ENCODE measurements around the gene PDE3A. TPM values are rescaled to one million over a fixed set of nuclear protein-coding genes. Genes with fewer than 3 reads are reported as not detected.

PDE3A gene
- total and polyA plus RNA-seq, 7 donors = 0.53 to 4.1 (median 2.1) TPM

GRCh38 chr12:20625531-20625930 is 257.2 kb downstream of the PDE3A start:
- ATAC-seq = no peak
- TF ChIP-seq CTCF (IDR thresholded peaks at IDR 0.05) = no peak
- no peaks in the 10 kb centered on the region for H3K27me3 ChIP-seq (ENCODE audit: insufficient read depth in 3 of 3, low read length in 2 of 3)
- DNase-seq = no peak
- H3K4me3 ChIP-seq = no peak overlapping the region
- H3K36me3 ChIP-seq (ENCODE audit: insufficient read depth in 1 of 2, low read depth in 1 of 2) = no peaks in the 10 kb centered on the region
- 75 to 86% (median 78%) methylated on average over 2 of the region's 2 CpGs for WGBS, 3 donors
- no peak overlapping the region for H3K27ac ChIP-seq
- intact Hi-C loops (cut with DNase I) = no loop called here
- H3K4me1 ChIP-seq = no peaks in the 10 kb centered on the region
- no peaks in the 10 kb centered on the region for H3K9me3 ChIP-seq

GRCh38 chr12:20627001-20627588 is 258.8 kb downstream of the PDE3A start:
- no peaks in the 10 kb centered on the region for H3K4me1 ChIP-seq

GRCh38 chr12:20628226-20628787 is 260.0 kb downstream of the PDE3A start:
- H3K27ac ChIP-seq = no peak overlapping the region
- no peak for DNase-seq
- no peaks in the 10 kb centered on the region for H3K4me1 ChIP-seq
- H3K36me3 ChIP-seq (ENCODE audit: insufficient read depth in 1 of 2, low read depth in 1 of 2) = no peaks in the 10 kb centered on the region
- no peaks in the 10 kb centered on the region for H3K9me3 ChIP-seq
- TF ChIP-seq CTCF (IDR thresholded peaks at IDR 0.05) = no peak
- H3K4me3 ChIP-seq = no peak overlapping the region
- no peak for ATAC-seq
- 85 to 89% (median 86%) methylated on average over 9 of the region's 9 CpGs for WGBS, 3 donors
- intact Hi-C loops (cut with DNase I) = no loop called here
- no peaks in the 10 kb centered on the region for H3K27me3 ChIP-seq (ENCODE audit: insufficient read depth in 3 of 3, low read length in 2 of 3)

More at GRCh38 chr12:20627001-20627588, 258.8 kb downstream of the PDE3A start:
- no peaks in the 10 kb centered on the region for H3K9me3 ChIP-seq
- no peak for DNase-seq
- no peak overlapping the region for H3K27ac ChIP-seq
- H3K4me3 ChIP-seq = no peak overlapping the region
- TF ChIP-seq CTCF (IDR thresholded peaks at IDR 0.05) = no peak
- ATAC-seq = no peak
- intact Hi-C loops (cut with DNase I) = no loop called here
- no peaks in the 10 kb centered on the region for H3K27me3 ChIP-seq (ENCODE audit: insufficient read depth in 3 of 3, low read length in 2 of 3)
- no peaks in the 10 kb centered on the region for H3K36me3 ChIP-seq (ENCODE audit: insufficient read depth in 1 of 2, low read depth in 1 of 2)
- WGBS, 3 donors = 71 to 100% (median 83%) methylated on average over 1 of the region's 1 CpG

- no peak for TF ChIP-seq CTCF (IDR thresholded peaks at IDR 0.05)
- no peak overlapping the region for H3K4me3 ChIP-seq
- no peak overlapping the region for H3K27ac ChIP-seq
- WGBS, 3 donors = 44 to 54% (median 45%) methylated on average over 4 of the region's 4 CpGs
- ATAC-seq (no peak), DNase-seq (no peak)
- H3K36me3 ChIP-seq (ENCODE audit: insufficient read depth in 1 of 2, low read depth in 1 of 2) = no peaks in the 10 kb centered on the region
- intact Hi-C loops (cut with DNase I) = no loop called here
- H3K27me3 ChIP-seq (ENCODE audit: insufficient read depth in 3 of 3, low read length in 2 of 3) = no peaks in the 10 kb centered on the region
- no peaks in the 10 kb centered on the region for H3K9me3 ChIP-seq
- H3K4me1 ChIP-seq = no peaks in the 10 kb centered on the region
Measured at GRCh38 chr12:20628999-20629398, 260.7 kb downstream of the PDE3A start.

Data from psoas muscle (tissue), 8 donors.